Measurements from ENCODE around the gene ECT2L. TPM values are rescaled to one million over a fixed set of nuclear protein-coding genes. Genes with fewer than 3 reads are reported as not detected.

ECT2L gene
- polyA plus RNA-seq, 1 experiment, result 0.01 TPM

GRCh38 chr6:138864343-138864890 lies 68.5 kb downstream of the ECT2L start:
- no peak overlapping the region for H3K27ac ChIP-seq (ENCODE audit: low read depth, low read length)
- ChIA-PET POLR2A (no interaction called here), CTCF (no interaction called here)
- H3K27me3 ChIP-seq (ENCODE audit: control insufficient read depth, insufficient read depth, low read length), result no peaks in the 10 kb centered on the region
- TF ChIP-seq, protein P1, sequence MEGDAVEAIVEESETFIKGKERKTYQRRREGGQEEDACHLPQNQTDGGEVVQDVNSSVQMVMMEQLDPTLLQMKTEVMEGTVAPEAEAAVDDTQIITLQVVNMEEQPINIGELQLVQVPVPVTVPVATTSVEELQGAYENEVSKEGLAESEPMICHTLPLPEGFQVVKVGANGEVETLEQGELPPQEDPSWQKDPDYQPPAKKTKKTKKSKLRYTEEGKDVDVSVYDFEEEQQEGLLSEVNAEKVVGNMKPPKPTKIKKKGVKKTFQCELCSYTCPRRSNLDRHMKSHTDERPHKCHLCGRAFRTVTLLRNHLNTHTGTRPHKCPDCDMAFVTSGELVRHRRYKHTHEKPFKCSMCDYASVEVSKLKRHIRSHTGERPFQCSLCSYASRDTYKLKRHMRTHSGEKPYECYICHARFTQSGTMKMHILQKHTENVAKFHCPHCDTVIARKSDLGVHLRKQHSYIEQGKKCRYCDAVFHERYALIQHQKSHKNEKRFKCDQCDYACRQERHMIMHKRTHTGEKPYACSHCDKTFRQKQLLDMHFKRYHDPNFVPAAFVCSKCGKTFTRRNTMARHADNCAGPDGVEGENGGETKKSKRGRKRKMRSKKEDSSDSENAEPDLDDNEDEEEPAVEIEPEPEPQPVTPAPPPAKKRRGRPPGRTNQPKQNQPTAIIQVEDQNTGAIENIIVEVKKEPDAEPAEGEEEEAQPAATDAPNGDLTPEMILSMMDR (IDR thresholded peaks at IDR 0.05; ENCODE audit: low read depth, low read length), result no peak
- no peaks in the 10 kb centered on the region for H3K9me3 ChIP-seq (ENCODE audit: control insufficient read depth, insufficient read depth, low read length)
- no peak overlapping the region for H3K4me3 ChIP-seq (ENCODE audit: low read depth, low read length)
- no peak for DNase-seq (ENCODE audit: low read depth, low spot score)

DNA sequence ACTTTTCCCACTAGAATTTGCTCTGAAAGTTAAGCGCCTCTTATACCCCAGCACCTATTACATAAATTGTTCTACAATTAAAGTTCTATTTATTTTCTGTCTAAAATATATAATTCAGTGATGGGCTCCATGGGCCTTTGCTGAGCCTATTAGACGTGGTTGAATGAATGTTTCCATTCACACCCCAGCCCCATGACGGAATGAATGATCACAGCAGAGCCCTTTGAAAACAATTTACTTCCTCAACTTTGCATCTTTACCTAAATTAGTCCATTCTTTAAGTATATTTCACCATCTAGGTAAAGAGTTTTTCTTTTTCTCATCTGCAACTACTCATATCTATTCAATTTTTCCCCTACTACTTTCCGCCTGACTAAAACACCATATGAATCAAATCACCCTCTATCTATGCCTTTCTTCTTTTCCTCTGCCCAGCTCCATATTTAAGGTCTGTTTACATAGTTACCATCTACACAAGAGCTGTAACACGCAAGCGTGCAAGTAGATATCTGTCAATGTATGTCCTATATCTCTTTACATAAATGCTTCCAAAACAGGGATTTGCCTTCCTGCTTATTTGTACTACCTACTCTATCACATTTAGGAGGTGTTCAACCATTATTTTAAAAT lies 69.7 kb downstream of the ECT2L start:
- Histone ChIP-seq H3K27ac (ENCODE audit: low read depth, low read length) (no peak overlapping the region), H3K9me3 (ENCODE audit: control insufficient read depth, insufficient read depth, low read length) (no peaks in the 10 kb centered on the region), H3K4me3 (ENCODE audit: low read depth, low read length) (no peak overlapping the region), H3K27me3 (ENCODE audit: control insufficient read depth, insufficient read depth, low read length) (no peaks in the 10 kb centered on the region)
- TF ChIP-seq, protein P1 (IDR thresholded peaks at IDR 0.05; ENCODE audit: low read depth, low read length), result no peak
- CTCF ChIA-PET, result no interaction called here
- POLR2A ChIA-PET, result no interaction called here
- no peak for DNase-seq (ENCODE audit: low read depth, low spot score)

- no peaks in the 10 kb centered on the region for H3K9me3 ChIP-seq (ENCODE audit: control insufficient read depth, insufficient read depth, low read length)
- H3K27ac ChIP-seq (ENCODE audit: low read depth, low read length), result no peak overlapping the region
- ChIA-PET CTCF (no interaction called here), POLR2A (no interaction called here)
- H3K27me3 ChIP-seq (ENCODE audit: control insufficient read depth, insufficient read depth, low read length), result no peaks in the 10 kb centered on the region
- no peak for DNase-seq (ENCODE audit: low read depth, low spot score)
- H3K4me3 ChIP-seq (ENCODE audit: low read depth, low read length), result no peak overlapping the region
- TF ChIP-seq, protein P1 (IDR thresholded peaks at IDR 0.05; ENCODE audit: low read depth, low read length), result no peak
These were observed 72.3 kb downstream of the ECT2L start for GRCh38 chr6:138868181-138868580.

DNA sequence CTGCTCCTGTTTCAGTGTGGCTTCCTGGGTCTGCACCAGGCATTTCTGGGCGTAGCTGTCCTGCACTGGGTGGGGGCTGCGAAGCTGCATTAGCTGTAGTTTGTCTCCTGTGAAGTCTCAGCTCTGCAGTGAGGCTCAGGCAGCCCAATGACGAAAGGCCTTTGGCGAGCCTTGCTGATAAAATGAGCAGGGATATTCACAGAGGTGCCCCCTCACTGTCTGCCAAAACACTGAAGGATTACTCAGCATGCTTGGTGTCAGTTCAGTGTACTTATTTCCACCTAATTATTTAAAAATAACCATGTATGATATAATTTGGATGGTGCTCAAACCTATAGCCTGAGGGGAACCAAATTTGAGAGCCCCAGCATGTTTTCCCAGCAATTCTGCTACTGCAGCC lies 73.5 kb downstream of the ECT2L start:
- ChIA-PET POLR2A (no interaction called here), CTCF (no interaction called here)
- no peak for DNase-seq (ENCODE audit: low read depth, low spot score)
- no peak overlapping the region for H3K27ac ChIP-seq (ENCODE audit: low read depth, low read length)
- TF ChIP-seq, protein P1 (IDR thresholded peaks at IDR 0.05; ENCODE audit: low read depth, low read length), result no peak
- H3K4me3 ChIP-seq (ENCODE audit: low read depth, low read length), result no peak overlapping the region
- H3K27me3 ChIP-seq (ENCODE audit: control insufficient read depth, insufficient read depth, low read length), result no peaks in the 10 kb centered on the region
- no peaks in the 10 kb centered on the region for H3K9me3 ChIP-seq (ENCODE audit: control insufficient read depth, insufficient read depth, low read length)

- no peak for DNase-seq (ENCODE audit: low read depth, low spot score)
- CTCF ChIA-PET, result no interaction called here
- H3K27me3 ChIP-seq (ENCODE audit: control insufficient read depth, insufficient read depth, low read length), result no peaks in the 10 kb centered on the region
- TF ChIP-seq, protein P1 (IDR thresholded peaks at IDR 0.05; ENCODE audit: low read depth, low read length), result no peak
- no peak overlapping the region for H3K27ac ChIP-seq (ENCODE audit: low read depth, low read length)
- no peaks in the 10 kb centered on the region for H3K9me3 ChIP-seq (ENCODE audit: control insufficient read depth, insufficient read depth, low read length)
- no peak overlapping the region for H3K4me3 ChIP-seq (ENCODE audit: low read depth, low read length)
- POLR2A ChIA-PET, result no interaction called here
These were observed 77.3 kb downstream of the ECT2L start for GRCh38 chr6:138873191-138873590.
